ENCODE measurements around the gene MEGF11.

GRCh38 chr15:65901836-65902235 is 351.7 kb downstream of the MEGF11 start:
- TF ChIP-seq CTCF (IDR thresholded peaks at IDR 0.05) (no peak), POLR2A (IDR thresholded peaks at IDR 0.05) (no peak), POLR2AphosphoS5 (IDR thresholded peaks at IDR 0.05) (no peak)
